Measurements from ENCODE around the gene TTC7B.
A peak's percentile ranks its signal among the peaks of the same experiment; 100 is the strongest.

The TTC7B gene

DNA sequence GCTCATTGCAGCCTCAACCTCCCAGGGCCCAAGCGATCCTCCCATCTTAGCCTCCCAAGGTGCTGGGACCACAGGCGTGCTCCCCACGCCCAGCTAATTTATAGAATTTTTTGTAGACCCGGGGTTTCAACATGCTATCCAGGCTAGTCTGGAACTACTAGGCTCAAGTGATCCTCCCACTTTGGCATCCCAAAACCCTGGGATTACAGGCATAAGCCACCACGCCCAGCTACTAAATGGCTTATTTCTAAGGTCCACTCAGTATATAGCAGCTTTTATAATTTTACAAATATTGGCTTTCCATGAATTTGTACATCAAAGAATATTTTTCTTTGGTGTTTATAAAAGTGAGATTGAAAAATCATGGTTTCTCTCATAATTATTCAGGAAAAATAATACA, 167.8 kb downstream of the TTC7B start:
- H3K36me3 ChIP-seq (ENCODE audit: insufficient read depth, low read length): peaks cover 9% of the 10 kb centered on the region
- H3K4me3 ChIP-seq (ENCODE audit: low read depth in 1 of 2, low read length in 2 of 2): no peak overlapping the region
- no peak overlapping the region for H3K9ac ChIP-seq (ENCODE audit: low read length)
- H3K27me3 ChIP-seq (ENCODE audit: control insufficient read depth in 1 of 2, insufficient read depth in 2 of 2, low read length in 2 of 2): no peaks in the 10 kb centered on the region
- H3K9me3 ChIP-seq (ENCODE audit: low read length): no peaks in the 10 kb centered on the region
- no peak overlapping the region for H3K27ac ChIP-seq (ENCODE audit: low read depth, low read length)
- peaks cover 44% of the 10 kb centered on the region for H3K4me1 ChIP-seq (ENCODE audit: insufficient read depth, low read length)

DNA sequence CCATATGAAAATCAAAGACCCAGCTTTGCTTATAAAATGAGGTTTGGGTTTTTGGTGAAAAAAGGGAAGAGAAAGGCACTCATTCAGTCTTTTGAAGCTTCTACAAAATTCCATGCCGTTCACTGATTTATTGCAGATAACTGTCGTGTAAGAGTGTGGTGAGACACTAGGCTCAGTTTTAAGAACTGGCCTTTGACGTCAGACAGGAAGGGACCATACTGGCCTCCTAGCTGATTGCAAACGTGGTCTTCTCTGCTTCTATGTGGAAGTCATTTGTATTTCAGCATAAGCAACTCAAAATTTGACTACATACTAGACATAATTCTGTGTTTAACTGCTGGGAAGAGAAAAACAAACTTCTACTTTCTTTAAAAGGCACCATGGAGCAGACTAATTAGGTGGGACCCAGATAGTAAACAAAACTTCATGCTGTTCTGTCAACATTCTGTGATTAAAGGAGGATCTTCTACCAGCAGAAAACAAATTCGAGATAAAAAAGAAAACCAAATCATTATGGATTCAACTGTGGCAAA, 168.7 kb downstream of the TTC7B start:
- Histone ChIP-seq H3K9me3 (ENCODE audit: low read length) (no peaks in the 10 kb centered on the region), H3K36me3 (ENCODE audit: insufficient read depth, low read length) (peaks cover 9% of the 10 kb centered on the region), H3K4me1 (ENCODE audit: insufficient read depth, low read length) (peaks cover 43% of the 10 kb centered on the region), H3K9ac (ENCODE audit: low read length) (no peak overlapping the region), H3K27me3 (ENCODE audit: control insufficient read depth in 1 of 2, insufficient read depth in 2 of 2, low read length in 2 of 2) (no peaks in the 10 kb centered on the region), H3K4me3 (ENCODE audit: low read depth in 1 of 2, low read length in 2 of 2) (no peak overlapping the region), H3K27ac (ENCODE audit: low read depth, low read length) (no peak overlapping the region)

DNA sequence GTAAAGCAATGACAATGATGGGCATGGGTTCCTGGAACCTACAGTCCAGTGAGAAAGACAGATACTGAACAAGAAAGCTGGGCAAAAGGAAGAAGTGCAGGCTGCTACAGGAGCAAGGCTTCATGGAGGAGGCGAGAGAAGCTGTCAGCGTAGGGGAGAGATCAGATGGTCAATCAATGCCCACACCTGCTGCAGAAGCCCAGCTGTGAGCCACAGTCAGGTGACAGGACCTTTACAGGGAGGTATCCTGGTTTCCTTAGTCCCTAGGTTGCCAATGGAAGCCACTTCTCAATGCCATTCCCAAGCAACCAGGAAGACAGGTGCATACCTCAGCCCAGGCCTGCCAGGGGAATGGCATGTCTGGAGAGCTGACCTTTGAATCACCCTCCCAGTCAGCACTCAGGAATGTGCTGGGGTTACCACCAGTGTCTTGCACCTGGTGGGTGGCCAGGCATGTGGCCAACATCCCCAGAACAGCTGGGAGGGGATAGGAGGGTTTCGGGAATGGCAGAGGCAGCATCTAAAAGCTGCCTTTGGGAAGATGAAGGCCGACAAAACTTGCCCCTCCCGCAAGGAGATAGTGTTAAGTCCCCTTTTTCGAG, 170.3 kb downstream of the TTC7B start:
- no peaks in the 10 kb centered on the region for H3K9me3 ChIP-seq (ENCODE audit: low read length)
- H3K4me3 ChIP-seq (ENCODE audit: low read depth in 1 of 2, low read length in 2 of 2): no peak overlapping the region
- H3K9ac ChIP-seq (ENCODE audit: low read length): no peak overlapping the region
- no peak overlapping the region for H3K27ac ChIP-seq (ENCODE audit: low read depth, low read length)
- H3K4me1 ChIP-seq (ENCODE audit: insufficient read depth, low read length): peaks cover 45% of the 10 kb centered on the region
- H3K27me3 ChIP-seq (ENCODE audit: control insufficient read depth in 1 of 2, insufficient read depth in 2 of 2, low read length in 2 of 2): no peaks in the 10 kb centered on the region
- peaks cover 9% of the 10 kb centered on the region for H3K36me3 ChIP-seq (ENCODE audit: insufficient read depth, low read length)

DNA sequence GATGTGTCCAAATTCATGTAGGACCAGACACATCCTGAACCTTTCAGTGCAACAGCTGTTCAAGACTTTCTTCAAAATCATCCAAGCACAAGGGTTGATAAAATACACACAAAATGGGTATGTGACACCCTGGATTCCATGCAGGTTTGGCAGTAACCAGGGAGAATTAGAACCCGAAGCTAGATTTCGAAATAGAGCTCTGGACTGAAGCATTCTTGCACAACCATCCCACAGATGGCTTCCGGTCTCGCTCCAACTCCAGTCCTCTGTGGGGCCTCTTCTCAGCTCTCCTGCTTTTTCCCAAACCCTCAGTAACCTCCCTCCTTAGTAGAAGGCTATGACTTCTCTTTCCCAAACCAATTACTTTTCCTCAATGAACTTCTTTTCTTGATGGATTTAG, 171.3 kb downstream of the TTC7B start:
- Histone ChIP-seq H3K9ac (ENCODE audit: low read length) (no peak overlapping the region), H3K4me3 (ENCODE audit: low read depth in 1 of 2, low read length in 2 of 2) (no peak overlapping the region), H3K36me3 (ENCODE audit: insufficient read depth, low read length) (peaks cover 9% of the 10 kb centered on the region), H3K4me1 (ENCODE audit: insufficient read depth, low read length) (peaks cover 47% of the 10 kb centered on the region), H3K27me3 (ENCODE audit: control insufficient read depth in 1 of 2, insufficient read depth in 2 of 2, low read length in 2 of 2) (no peaks in the 10 kb centered on the region), H3K27ac (ENCODE audit: low read depth, low read length) (peak overlapping the region; percentile 76), H3K9me3 (ENCODE audit: low read length) (no peaks in the 10 kb centered on the region)

DNA sequence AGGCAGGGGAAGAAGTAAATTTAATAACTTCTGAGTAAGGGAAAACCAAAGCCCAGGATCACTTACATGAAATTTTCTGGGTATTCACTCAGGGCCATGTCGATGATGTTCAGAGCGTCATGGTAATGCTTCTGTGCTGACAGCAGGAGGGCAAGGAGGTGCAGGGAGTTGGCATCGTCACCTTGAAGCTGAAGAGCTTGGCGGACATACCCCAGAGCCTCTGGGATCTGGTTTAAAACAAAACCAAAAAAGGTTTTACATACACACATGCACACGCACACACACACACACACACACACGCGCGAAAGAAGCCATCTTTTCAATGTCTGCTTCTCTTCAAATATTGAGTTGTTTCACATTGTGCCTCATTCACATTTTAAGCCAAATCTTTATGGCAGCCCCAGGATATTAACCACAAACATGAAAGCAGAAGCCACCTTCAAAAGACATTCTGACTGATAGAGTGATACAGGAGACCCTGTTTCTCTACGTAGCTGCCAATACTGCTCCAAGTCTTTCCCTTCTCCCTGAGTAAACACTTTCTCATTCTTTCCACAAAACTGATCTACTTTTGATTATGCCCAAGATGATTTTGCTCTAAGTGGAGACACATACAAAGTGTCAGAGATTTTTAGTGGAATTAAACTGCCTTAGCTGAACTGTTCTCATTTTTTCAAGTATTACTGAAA, 172.1 kb downstream of the TTC7B start:
- H3K9ac ChIP-seq (ENCODE audit: low read length): no peak overlapping the region
- peaks cover 47% of the 10 kb centered on the region for H3K4me1 ChIP-seq (ENCODE audit: insufficient read depth, low read length)
- H3K27ac ChIP-seq (ENCODE audit: low read depth, low read length): peak overlapping the region; percentile 76
- no peaks in the 10 kb centered on the region for H3K9me3 ChIP-seq (ENCODE audit: low read length)
- no peak overlapping the region for H3K4me3 ChIP-seq (ENCODE audit: low read depth in 1 of 2, low read length in 2 of 2)
- H3K27me3 ChIP-seq (ENCODE audit: control insufficient read depth in 1 of 2, insufficient read depth in 2 of 2, low read length in 2 of 2): no peaks in the 10 kb centered on the region
- H3K36me3 ChIP-seq (ENCODE audit: insufficient read depth, low read length): peaks cover 9% of the 10 kb centered on the region

DNA sequence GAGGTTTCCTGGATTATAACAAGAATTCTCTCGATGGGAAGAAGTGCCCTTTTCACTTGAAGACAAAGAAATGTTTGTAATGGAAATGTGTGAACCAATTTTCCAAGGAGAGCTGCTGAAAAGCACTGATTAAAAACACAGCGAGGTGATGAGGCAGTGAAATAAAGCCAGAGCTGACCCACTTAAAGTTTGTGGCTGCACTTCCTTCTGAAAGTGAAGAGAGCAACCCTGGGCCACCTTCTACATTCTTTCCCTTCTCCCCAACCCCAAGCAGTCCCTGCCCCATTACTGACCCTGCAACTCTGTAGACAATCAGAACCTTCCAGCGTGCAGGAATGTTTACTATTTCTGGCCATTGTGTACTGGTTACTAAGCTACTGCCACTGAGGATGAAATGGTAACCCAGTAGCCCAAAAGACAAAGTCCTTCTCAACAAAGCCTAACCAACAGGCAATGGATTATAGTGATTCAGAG, 173.9 kb downstream of the TTC7B start:
- Histone ChIP-seq H3K36me3 (ENCODE audit: insufficient read depth, low read length) (peaks cover 9% of the 10 kb centered on the region), H3K9me3 (ENCODE audit: low read length) (no peaks in the 10 kb centered on the region), H3K4me1 (ENCODE audit: insufficient read depth, low read length) (peaks cover 47% of the 10 kb centered on the region), H3K4me3 (ENCODE audit: low read depth in 1 of 2, low read length in 2 of 2) (no peak overlapping the region), H3K27me3 (ENCODE audit: control insufficient read depth in 1 of 2, insufficient read depth in 2 of 2, low read length in 2 of 2) (no peaks in the 10 kb centered on the region), H3K27ac (ENCODE audit: low read depth, low read length) (peak overlapping the region; percentile 75), H3K9ac (ENCODE audit: low read length) (no peak overlapping the region)

DNA sequence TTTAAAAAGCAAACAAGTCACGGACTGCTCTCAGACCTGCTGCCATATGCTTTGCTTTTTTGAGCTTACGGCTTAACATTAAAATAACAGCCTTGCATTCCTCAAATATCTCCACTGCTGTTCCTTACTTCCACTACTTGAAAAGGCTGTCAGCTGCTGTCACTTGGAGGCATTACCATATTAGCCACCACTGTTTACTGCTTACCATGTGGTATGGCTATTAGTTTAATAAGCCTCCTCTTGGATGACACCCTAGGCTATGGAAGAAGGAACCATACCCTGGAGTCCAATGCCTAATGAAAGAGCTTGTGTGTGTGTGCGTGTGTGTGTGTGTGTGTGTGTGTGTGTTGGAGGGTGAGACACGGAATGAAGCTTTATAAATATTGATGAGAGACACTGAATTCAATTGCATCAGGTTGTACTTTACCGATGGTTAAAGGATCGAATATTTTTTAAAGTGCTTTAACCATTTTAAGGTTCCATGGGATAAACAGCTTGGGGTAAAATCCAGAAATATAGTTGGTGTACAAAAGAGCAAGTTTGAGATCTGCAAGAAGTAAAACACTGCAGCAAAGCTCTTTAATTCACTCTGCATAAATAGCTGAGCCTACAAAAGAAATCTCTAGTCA, 174.5 kb downstream of the TTC7B start:
- H3K9ac ChIP-seq (ENCODE audit: low read length): no peak overlapping the region

DNA sequence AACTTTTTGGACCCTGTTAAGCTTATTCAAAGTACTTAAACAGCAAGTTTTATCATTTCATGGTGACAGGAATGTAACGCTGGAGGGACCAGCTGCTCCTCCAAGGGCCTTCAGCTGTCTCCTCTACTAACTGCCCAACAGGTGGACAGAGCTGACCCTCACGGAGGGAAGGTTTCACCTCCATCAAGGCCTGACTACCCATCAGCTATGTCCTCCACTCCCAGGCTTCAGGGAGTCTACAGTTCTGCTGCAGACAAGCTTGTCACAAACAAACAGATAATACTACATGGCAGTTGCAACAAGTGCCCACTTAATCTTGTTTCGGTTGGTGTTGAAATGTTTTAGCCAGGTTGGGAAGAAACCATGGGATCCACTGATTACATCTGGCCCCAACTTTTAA, 175.1 kb downstream of the TTC7B start:
- Histone ChIP-seq H3K4me1 (ENCODE audit: insufficient read depth, low read length) (peaks cover 47% of the 10 kb centered on the region), H3K36me3 (ENCODE audit: insufficient read depth, low read length) (peaks cover 5% of the 10 kb centered on the region), H3K9me3 (ENCODE audit: low read length) (no peaks in the 10 kb centered on the region), H3K27ac (ENCODE audit: low read depth, low read length) (peak overlapping the region; percentile 75), H3K27me3 (ENCODE audit: control insufficient read depth in 1 of 2, insufficient read depth in 2 of 2, low read length in 2 of 2) (no peaks in the 10 kb centered on the region), H3K4me3 (ENCODE audit: low read depth in 1 of 2, low read length in 2 of 2) (no peak overlapping the region), H3K9ac (ENCODE audit: low read length) (no peak overlapping the region)

More for the DNA sequence above, 174.5 kb downstream of the TTC7B start:
- Histone ChIP-seq H3K9me3 (ENCODE audit: low read length) (no peaks in the 10 kb centered on the region), H3K4me3 (ENCODE audit: low read depth in 1 of 2, low read length in 2 of 2) (no peak overlapping the region), H3K36me3 (ENCODE audit: insufficient read depth, low read length) (peaks cover 9% of the 10 kb centered on the region), H3K27ac (ENCODE audit: low read depth, low read length) (peak overlapping the region; percentile 75), H3K4me1 (ENCODE audit: insufficient read depth, low read length) (peaks cover 47% of the 10 kb centered on the region), H3K27me3 (ENCODE audit: control insufficient read depth in 1 of 2, insufficient read depth in 2 of 2, low read length in 2 of 2) (no peaks in the 10 kb centered on the region)

DNA sequence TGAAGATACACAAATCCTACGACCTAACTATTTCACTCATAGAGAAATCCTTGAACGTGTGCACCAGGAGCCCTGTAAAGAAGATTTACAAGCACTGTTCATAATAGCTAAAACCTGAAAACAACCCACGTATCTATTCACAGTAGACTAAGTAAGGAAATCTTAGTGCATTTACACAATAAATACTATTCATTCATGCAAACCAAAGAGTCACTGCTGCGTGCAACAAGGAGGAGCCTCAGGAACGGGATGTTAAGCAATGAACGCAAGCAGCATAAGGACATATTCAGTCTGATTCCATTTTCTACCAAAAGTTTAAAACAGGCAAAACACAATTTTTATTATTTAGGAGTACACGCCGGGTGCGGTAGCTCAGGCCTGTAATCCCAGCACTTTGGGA, 176.6 kb downstream of the TTC7B start:
- H3K4me3 ChIP-seq (ENCODE audit: low read depth in 1 of 2, low read length in 2 of 2): no peak overlapping the region
- H3K36me3 ChIP-seq (ENCODE audit: insufficient read depth, low read length): no peaks in the 10 kb centered on the region
- H3K27ac ChIP-seq (ENCODE audit: low read depth, low read length): no peak overlapping the region
- no peak overlapping the region for H3K9ac ChIP-seq (ENCODE audit: low read length)
- no peaks in the 10 kb centered on the region for H3K27me3 ChIP-seq (ENCODE audit: control insufficient read depth in 1 of 2, insufficient read depth in 2 of 2, low read length in 2 of 2)
- peaks cover 37% of the 10 kb centered on the region for H3K4me1 ChIP-seq (ENCODE audit: insufficient read depth, low read length)
- H3K9me3 ChIP-seq (ENCODE audit: low read length): no peaks in the 10 kb centered on the region

DNA sequence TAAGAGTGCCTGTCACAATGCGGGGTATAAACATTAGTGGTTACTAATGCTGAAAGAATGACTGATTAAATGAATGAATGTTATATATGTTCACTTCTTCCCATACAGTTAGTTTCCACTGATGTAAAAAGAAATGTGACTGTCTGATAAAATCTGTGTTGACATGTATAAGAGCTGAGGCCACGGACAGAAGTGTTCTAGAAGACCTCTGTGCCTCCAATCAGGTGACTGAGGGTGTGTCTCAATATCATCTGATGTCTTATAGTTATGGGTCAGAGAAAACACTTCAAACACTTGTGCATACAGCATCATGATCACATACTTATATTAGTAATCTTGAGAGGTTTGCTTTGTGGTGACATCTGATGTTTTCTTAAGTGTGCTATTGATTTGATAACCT, 183.4 kb downstream of the TTC7B start:
- Histone ChIP-seq H3K9ac (ENCODE audit: low read length) (no peak overlapping the region), H3K27me3 (ENCODE audit: control insufficient read depth in 1 of 2, insufficient read depth in 2 of 2, low read length in 2 of 2) (no peaks in the 10 kb centered on the region), H3K4me3 (ENCODE audit: low read depth in 1 of 2, low read length in 2 of 2) (no peak overlapping the region), H3K36me3 (ENCODE audit: insufficient read depth, low read length) (no peaks in the 10 kb centered on the region), H3K27ac (ENCODE audit: low read depth, low read length) (no peak overlapping the region), H3K9me3 (ENCODE audit: low read length) (no peaks in the 10 kb centered on the region), H3K4me1 (ENCODE audit: insufficient read depth, low read length) (peaks cover 39% of the 10 kb centered on the region)

DNA sequence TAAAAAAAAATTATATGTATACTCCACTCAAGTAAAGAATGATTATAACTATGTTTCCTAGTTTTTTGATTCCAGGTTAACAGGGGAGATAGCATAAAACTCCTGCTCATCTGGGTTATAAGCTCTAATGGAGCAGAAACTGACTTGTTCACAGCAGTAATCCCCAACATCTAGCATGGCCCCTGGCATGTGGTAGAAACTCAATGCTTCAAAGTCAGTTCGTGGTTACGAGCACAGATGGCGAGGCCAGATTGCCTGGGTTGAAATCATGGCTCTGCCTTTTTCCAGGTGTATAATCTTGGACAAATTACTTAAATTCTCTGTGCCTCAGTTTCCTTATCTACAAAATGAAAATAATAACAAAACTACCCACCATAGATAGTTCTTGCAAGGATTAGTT, 183.8 kb downstream of the TTC7B start:
- H3K27me3 ChIP-seq (ENCODE audit: control insufficient read depth in 1 of 2, insufficient read depth in 2 of 2, low read length in 2 of 2): no peaks in the 10 kb centered on the region
- H3K9ac ChIP-seq (ENCODE audit: low read length): no peak overlapping the region
- no peaks in the 10 kb centered on the region for H3K9me3 ChIP-seq (ENCODE audit: low read length)
- no peak overlapping the region for H3K27ac ChIP-seq (ENCODE audit: low read depth, low read length)
- H3K4me1 ChIP-seq (ENCODE audit: insufficient read depth, low read length): peaks cover 44% of the 10 kb centered on the region
- H3K4me3 ChIP-seq (ENCODE audit: low read depth in 1 of 2, low read length in 2 of 2): no peak overlapping the region
- no peaks in the 10 kb centered on the region for H3K36me3 ChIP-seq (ENCODE audit: insufficient read depth, low read length)

Data from muscle layer of colon (tissue), 2 donors.